Inflammatory macrophage treated with lipopolysaccharide for 4 hours (primary cell): ENCODE measurements around the gene ADSS2.
"Not testable (repeated sequence)": the region's sequence is repeated elsewhere in the genome, so short reads cannot be mapped to it uniquely, and the experiment has no call there.

Experiments used
- DNase-seq: peaks from one replicate; pipeline ENCODE4 v3.0.0-alpha.2; 2020

ADSS2 gene

GRCh38 chr1:244394826-244395765, 56.6 kb downstream of the ADSS2 start:
- no peak for DNase-seq

DNA sequence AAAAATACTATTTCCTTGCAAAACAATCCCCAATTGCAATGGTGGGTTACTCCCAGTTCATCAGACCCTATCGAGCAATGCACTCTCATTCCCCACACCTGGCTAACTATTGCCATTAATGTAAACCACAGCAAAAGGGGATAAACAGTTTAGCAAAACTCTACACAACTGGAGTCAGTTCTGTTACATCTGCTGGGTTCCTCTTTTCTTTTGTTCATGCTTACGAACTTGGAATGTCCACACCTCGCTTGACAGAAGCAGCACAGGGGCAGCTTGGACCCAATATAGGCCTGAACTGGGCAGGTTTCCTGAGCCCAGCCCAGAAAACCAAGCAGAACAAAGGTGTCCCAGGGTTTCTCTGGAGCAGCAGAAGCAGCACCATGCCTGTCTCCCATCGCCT, 57.4 kb downstream of the ADSS2 start:
- DNase-seq: no peak

DNA sequence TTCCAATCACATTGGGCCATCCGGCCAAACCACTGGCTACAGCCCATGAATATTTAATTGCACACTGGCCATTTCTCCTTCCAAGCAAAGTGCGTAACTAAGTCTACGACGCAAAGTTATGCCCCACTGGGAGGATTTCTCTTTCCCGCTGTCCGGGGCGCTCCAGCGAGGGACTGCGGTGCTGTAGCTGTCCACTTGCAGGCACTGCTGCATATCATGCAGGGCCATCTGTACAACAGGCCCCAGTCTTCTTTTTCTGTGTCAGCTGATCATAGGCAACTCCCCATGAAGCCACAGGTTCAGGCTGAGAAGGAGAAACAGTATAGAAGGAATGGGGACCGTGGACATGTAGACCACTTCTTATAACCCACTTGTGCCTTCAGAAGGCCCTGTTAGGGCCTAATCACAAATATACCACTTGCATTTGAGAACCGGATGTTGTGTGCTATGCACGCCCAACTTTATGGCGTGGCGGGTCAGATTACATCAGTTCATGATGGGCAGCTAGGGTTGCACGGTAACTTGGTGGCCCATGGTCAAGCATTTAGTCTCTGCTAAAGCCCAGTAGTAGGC, 58.0 kb downstream of the ADSS2 start:
- no peak for DNase-seq

DNA sequence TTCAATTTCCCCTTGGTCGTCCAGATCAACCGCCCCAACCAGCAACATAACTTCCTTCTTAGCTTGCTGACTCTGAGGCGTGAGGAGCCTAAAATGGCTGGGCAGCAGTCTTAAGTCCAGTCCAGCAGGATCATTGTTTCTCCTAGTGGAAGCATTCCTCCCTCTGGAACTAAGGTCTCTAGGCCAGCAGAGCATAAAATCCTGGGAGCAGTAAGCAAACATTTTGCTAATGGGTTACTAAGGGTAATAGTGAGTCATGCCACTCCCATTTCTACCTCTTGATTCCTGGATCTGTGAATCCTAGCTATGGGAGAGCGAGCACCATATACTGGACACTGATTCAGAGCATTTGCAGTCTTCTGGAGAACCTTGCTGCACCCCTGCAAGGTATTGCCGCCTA, 59.9 kb downstream of the ADSS2 start:
- no peak for DNase-seq

GRCh38 chr1:244388961-244389360, 62.7 kb downstream of the ADSS2 start:
- DNase-seq: no peak

DNA sequence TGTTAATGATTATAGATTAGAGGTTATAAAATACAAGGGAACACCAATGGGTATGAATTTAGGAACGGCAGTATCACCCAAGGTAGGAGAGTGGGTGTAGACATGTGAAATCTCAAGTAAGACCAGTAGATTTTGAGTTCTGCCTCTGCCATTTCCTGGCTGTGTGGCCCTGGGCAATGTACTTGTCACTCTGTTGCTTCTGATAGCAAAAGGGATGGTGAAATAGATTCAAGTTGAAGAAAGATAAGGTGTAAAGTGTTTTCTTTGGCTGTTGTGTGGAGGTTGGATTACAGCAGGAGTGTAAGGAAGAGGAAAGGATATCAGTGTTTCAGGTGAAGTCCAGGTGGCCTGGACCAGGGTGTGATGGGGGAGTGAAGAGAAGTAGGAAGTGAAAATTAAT, 64.3 kb downstream of the ADSS2 start:
- DNase-seq: no peak

DNA sequence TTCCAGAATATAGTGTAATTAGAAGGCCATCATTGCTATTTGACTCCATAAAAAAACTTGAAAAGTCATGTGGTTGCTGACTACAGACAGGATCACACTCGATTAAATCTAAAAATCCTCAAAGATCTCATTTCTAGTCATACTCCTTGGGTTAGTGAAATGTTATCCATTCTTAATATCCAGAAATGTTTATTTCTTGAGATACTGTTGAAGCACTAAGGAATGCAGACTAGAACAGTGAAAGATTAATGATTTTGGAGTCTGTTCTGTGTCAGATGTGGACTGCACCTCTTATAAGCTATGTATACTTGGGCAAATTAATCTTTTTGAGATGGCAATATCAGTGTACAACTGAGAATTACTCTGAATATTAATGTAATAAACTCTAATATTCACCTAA, 65.1 kb downstream of the ADSS2 start:
- DNase-seq: no peak

DNA sequence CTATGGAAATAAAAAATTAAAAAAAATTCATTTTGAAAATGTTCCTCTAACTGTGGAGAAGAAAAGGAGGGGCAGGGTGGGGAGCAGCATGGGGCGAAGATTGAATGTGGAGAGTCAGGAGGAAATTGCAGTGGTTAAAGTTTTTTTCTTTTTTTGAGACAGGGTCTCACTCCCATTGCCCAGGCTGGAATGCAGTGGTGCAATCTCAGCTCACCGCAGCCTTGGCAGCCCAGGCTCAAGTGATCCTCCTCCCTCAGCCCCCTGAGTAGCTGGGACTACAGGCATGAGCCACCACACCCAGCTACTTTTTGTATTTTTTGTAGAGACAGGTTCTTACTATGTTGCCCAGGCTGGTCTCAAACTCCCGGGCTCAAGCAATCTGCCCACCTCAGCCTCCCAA, 67.6 kb downstream of the ADSS2 start:
- DNase-seq: no peak

- DNase-seq: peak; percentile 20
These were observed 68.3 kb downstream of the ADSS2 start for GRCh38 chr1:244383278-244383884.

- peak; percentile 47 for DNase-seq
These were observed 69.7 kb downstream of the ADSS2 start for GRCh38 chr1:244381878-244382565.

DNA sequence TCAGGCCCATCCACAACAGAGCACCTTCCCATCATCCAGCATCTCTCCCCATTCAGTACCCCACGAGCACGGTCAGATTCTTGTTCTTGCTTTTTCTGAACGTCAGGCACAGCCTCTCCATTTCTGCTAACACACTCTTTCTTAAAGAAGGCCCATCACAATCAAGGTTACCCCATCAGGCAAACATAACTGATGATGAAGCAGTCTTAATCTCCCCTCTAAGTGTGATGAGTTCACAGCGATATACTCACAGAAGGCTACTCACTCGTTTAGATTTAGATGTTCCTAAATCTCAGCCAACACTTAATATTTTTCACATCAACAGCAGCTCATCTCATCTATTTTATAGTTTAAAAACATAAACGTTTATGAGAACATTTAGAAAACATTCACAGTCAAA, 75.6 kb downstream of the ADSS2 start:
- DNase-seq: no peak

DNA sequence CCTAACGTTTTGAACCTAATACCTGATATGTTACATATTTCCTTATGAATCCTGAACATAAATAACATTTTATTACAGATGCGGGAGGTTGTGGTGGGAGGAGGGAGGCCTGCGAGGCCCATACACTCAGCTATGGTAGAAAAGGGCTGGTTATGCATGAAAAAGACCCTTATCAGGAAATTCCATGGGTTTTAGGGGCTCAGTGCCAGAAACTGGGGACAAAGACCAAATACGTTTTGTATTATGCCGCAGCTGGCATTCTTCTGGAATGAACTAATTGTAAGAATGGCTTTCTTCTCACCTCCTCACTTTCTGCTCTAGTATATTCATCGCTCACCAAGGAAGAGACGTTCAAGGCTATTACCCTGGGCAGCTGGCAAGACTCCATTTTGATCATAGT, 76.7 kb downstream of the ADSS2 start:
- DNase-seq: no peak

- not testable (repeated sequence) for DNase-seq
These were observed 77.2 kb downstream of the ADSS2 start for GRCh38 chr1:244374484-244374883.

- DNase-seq: peak; percentile 40
These were observed 80.2 kb downstream of the ADSS2 start for GRCh38 chr1:244371242-244372141.

- DNase-seq: no peak
These were observed 81.6 kb downstream of the ADSS2 start for GRCh38 chr1:244370060-244370637.

- DNase-seq: no peak
These were observed 82.3 kb downstream of the ADSS2 start for GRCh38 chr1:244369256-244370057.

GRCh38 chr1:244368279-244368678, 83.4 kb downstream of the ADSS2 start:
- no peak for DNase-seq

GRCh38 chr1:244367399-244368114, 84.2 kb downstream of the ADSS2 start:
- no peak for DNase-seq

GRCh38 chr1:244365809-244366208, 85.9 kb downstream of the ADSS2 start:
- no peak for DNase-seq

- not testable (repeated sequence) for DNase-seq
These were observed 86.4 kb downstream of the ADSS2 start for GRCh38 chr1:244365262-244365661.
